WTC11 (cell line): ENCODE measurements around the gene COBL. TPM values are rescaled to one million over a fixed set of nuclear protein-coding genes. Genes with fewer than 3 reads are reported as not detected.

Experiments used
- ATAC-seq: fragments of 200-7000 bp; cut with Tn5 transposase; 2 replicates; pipeline ENCODE4 v1.10.0; 2021; ENCODE audit warnings: mild to moderate bottlenecking, moderate library complexity
- CTCF ChIA-PET: fragments of 300-600 bp; sonication (Branson Sonifier 250); formaldehyde crosslinking; loops from one replicate; lab custom pipeline; 2021; ENCODE audit warnings: antibody characterized with exemption; lab: Charles Lee
- POLR2A ChIA-PET: fragments of 350-600 bp; sonication (Branson Sonifier 250); formaldehyde crosslinking; loops from one replicate; lab custom pipeline; 2021; ENCODE audit warnings: antibody characterized with exemption; lab: Charles Lee
- DNase-seq: peaks from one replicate; pipeline ENCODE4 v3.0.0; 2021; ENCODE audit warnings: low spot score
- H3K27ac Mint-ChIP-seq: 2 replicates; pipeline ENCODE4 v1.8.0; 2021; ENCODE audit warnings: mixed read lengths
- H3K27me3 Mint-ChIP-seq: 2 replicates; pipeline ENCODE4 v1.8.0; 2021; ENCODE audit warnings: low read depth, mild to moderate bottlenecking, moderate library complexity, mixed read lengths
- H3K36me3 Mint-ChIP-seq: 2 replicates; pipeline ENCODE4 v1.8.0; 2021; ENCODE audit warnings: mixed read lengths
- H3K4me1 Mint-ChIP-seq: 2 replicates; pipeline ENCODE4 v1.8.0; 2022; ENCODE audit warnings: mixed read lengths
- H3K4me3 Mint-ChIP-seq: 2 replicates; pipeline ENCODE4 v1.8.0; 2021; ENCODE audit warnings: mild to moderate bottlenecking, moderate library complexity, mixed read lengths
- H3K9me3 Mint-ChIP-seq: 2 replicates; pipeline ENCODE4 v1.8.0; 2021; ENCODE audit warnings: mixed read lengths
- AFF4 ChIP-seq: sonication (generic); formaldehyde crosslinking; IDR thresholded peaks from 2 replicates; pipeline ENCODE4 v1.8.1; 2023; ENCODE audit warnings: mild to moderate bottlenecking, missing genetic modification reagents, borderline replicate concordance
- ARID4B ChIP-seq: sonication (generic); formaldehyde crosslinking; IDR thresholded peaks from 2 replicates; pipeline ENCODE4 v1.8.0; 2023; ENCODE audit warnings: missing genetic modification reagents, mild to moderate bottlenecking, borderline replicate concordance
- ATF6 ChIP-seq: sonication (generic); formaldehyde crosslinking; IDR thresholded peaks from 2 replicates; pipeline ENCODE4 v1.8.1; 2023; ENCODE audit warnings: mild to moderate bottlenecking, missing genetic modification reagents
- CBFB ChIP-seq: sonication (generic); formaldehyde crosslinking; IDR thresholded peaks from 2 replicates; pipeline ENCODE4 v1.8.1; 2022; ENCODE audit warnings: mild to moderate bottlenecking, low read depth, missing genetic modification reagents
- ERG ChIP-seq: fragments of 250-450 bp; sonication (Bioruptor Pico); IDR thresholded peaks from 2 replicates; pipeline ENCODE4 v1.8.0; 2021; ENCODE audit warnings: mild to moderate bottlenecking
- HMGA2 ChIP-seq: fragments of 250-450 bp; sonication (Bioruptor Pico); IDR thresholded peaks from 2 replicates; pipeline ENCODE4 v1.4.0; 2021; ENCODE audit warnings: mild to moderate bottlenecking, moderate library complexity
- KAT7 ChIP-seq: sonication (generic); formaldehyde crosslinking; IDR thresholded peaks from 2 replicates; pipeline ENCODE4 v1.8.1; 2023; ENCODE audit warnings: missing genetic modification reagents, mild to moderate bottlenecking, borderline replicate concordance
- MXD4 ChIP-seq: fragments of 250-450 bp; sonication (Bioruptor Pico); IDR thresholded peaks from 2 replicates; pipeline ENCODE4 v1.8.0; 2021; ENCODE audit warnings: mild to moderate bottlenecking, moderate library complexity, borderline replicate concordance
- RELA ChIP-seq: sonication (generic); formaldehyde crosslinking; IDR thresholded peaks from 2 replicates; pipeline ENCODE4 v1.8.1; 2022; ENCODE audit warnings: missing genetic modification reagents, mild to moderate bottlenecking, borderline replicate concordance
- RORB ChIP-seq: fragments of 250-450 bp; sonication (Bioruptor Pico); IDR thresholded peaks from 2 replicates; pipeline ENCODE4 v1.9.0; 2021; ENCODE audit warnings: mild to moderate bottlenecking
- TCF7 ChIP-seq: sonication (generic); formaldehyde crosslinking; IDR thresholded peaks from 2 replicates; pipeline ENCODE4 v1.8.0; 2022; ENCODE audit warnings: mild to moderate bottlenecking, low read depth, missing genetic modification reagents, moderate library complexity
- TEAD1 ChIP-seq: sonication (generic); formaldehyde crosslinking; IDR thresholded peaks from 2 replicates; pipeline ENCODE4 v1.8.0; 2022; ENCODE audit warnings: mild to moderate bottlenecking, missing genetic modification reagents
- ZNF232 ChIP-seq: sonication (generic); formaldehyde crosslinking; IDR thresholded peaks from 2 replicates; pipeline ENCODE4 v1.8.0; 2022; ENCODE audit warnings: mild to moderate bottlenecking, missing genetic modification reagents
- ZNF281 ChIP-seq: sonication (generic); formaldehyde crosslinking; IDR thresholded peaks from 2 replicates; pipeline ENCODE4 v1.8.0; 2023; ENCODE audit warnings: mild to moderate bottlenecking, missing genetic modification reagents
- ZNF532 ChIP-seq: fragments of 250-450 bp; sonication (Bioruptor Pico); IDR thresholded peaks from 2 replicates; pipeline ENCODE4 v1.9.0; 2021; ENCODE audit warnings: mild to moderate bottlenecking, borderline replicate concordance
- total RNA-seq: library from RNA; stranded (reverse); gene quantifications from 3 replicates; pipeline ENCODE4 v1.2.3, GENCODE V29; 2021

COBL gene
- total RNA-seq, 1 experiment from 2014 or later: 36.5 TPM

GRCh38 chr7:50980411-50980810, 336.2 kb downstream of the COBL start (continued):
- TF ChIP-seq ARID4B (CRISPR knock-in tag): no peak
- no peak for TF ChIP-seq KAT7 (CRISPR knock-in tag)

- H3K27ac Mint-ChIP-seq: no peak overlapping the region
- DNase-seq (no peak), ATAC-seq (peak; percentile 67)
- peaks cover 9% of the 10 kb centered on the region for H3K36me3 Mint-ChIP-seq
- H3K27me3 Mint-ChIP-seq: no peaks in the 10 kb centered on the region; the same call in 1 of the 2 replicates
- no peak overlapping the region for H3K4me3 Mint-ChIP-seq
- H3K9me3 Mint-ChIP-seq: peaks cover 20% of the 10 kb centered on the region
- ChIA-PET POLR2A (no interaction called here), CTCF (interaction anchor here (0.5 to 1.4 kb wide), 13 partner anchors 9 to 1922 kb away, joined by 3 to 5 read pairs (median 4); partner anchors contain the start of gene GRB10)
- peaks cover 24% of the 10 kb centered on the region for H3K4me1 Mint-ChIP-seq
- TF ChIP-seq ZNF232 (CRISPR knock-in tag) (no peak), ERG (CRISPR knock-in tag) (no peak), ZNF281 (CRISPR knock-in tag) (no peak), TCF7 (CRISPR knock-in tag) (no peak), RELA (CRISPR knock-in tag) (no peak), RORB (no peak), HMGA2 (no peak), ZNF532 (CRISPR knock-in tag) (no peak), TEAD1 (no peak), MXD4 (no peak), ATF6 (CRISPR knock-in tag) (no peak), AFF4 (CRISPR knock-in tag) (no peak), CBFB (CRISPR knock-in tag) (no peak)
Measured at GRCh38 chr7:50978633-50979215, 337.9 kb downstream of the COBL start.
